GM18868 (cell line): Measurements from ENCODE around the gene CYP4V2.
A peak's percentile ranks its signal among the peaks of the same experiment; 100 is the strongest.

ENCODE experiments used
- ATAC-seq: cut with Tn5 transposase; IDR thresholded peaks from one replicate; pipeline ENCODE4 v1.9.1; 2021; ENCODE audit warnings: mild to moderate bottlenecking, moderate library complexity; ENCODE audit not compliant: unreplicated experiment

The CYP4V2 gene

GRCh38 chr4:186188107-186188506, 3.3 kb upstream of the CYP4V2 start:
- ATAC-seq, result no peak

GRCh38 chr4:186189656-186190055, 1.7 kb upstream of the CYP4V2 start:
- no peak for ATAC-seq

GRCh38 chr4:186190581-186191199, 677 bp upstream of the CYP4V2 start:
- ATAC-seq, result peak; percentile 32

GRCh38 chr4:186192066-186192612, 772 bp downstream of the CYP4V2 start:
- peak; percentile 0 for ATAC-seq

GRCh38 chr4:186193851-186194250, 2.5 kb downstream of the CYP4V2 start:
- ATAC-seq, result no peak

GRCh38 chr4:186196063-186196462, 4.7 kb downstream of the CYP4V2 start:
- no peak for ATAC-seq

GRCh38 chr4:186200516-186200915, 9.1 kb downstream of the CYP4V2 start:
- no peak for ATAC-seq

- no peak for ATAC-seq
Observed at GRCh38 chr4:186201010-186201409, 9.6 kb downstream of the CYP4V2 start.

GRCh38 chr4:186201535-186202230, 10.3 kb downstream of the CYP4V2 start:
- peak; percentile 85 for ATAC-seq

- no peak for ATAC-seq
Observed at GRCh38 chr4:186202490-186203140, 11.2 kb downstream of the CYP4V2 start.

- peak; percentile 20 for ATAC-seq
Observed at GRCh38 chr4:186203406-186203805, 12.0 kb downstream of the CYP4V2 start.

GRCh38 chr4:186204103-186204559, 12.8 kb downstream of the CYP4V2 start:
- ATAC-seq, result peak; percentile 65

GRCh38 chr4:186204686-186205085, 13.3 kb downstream of the CYP4V2 start:
- ATAC-seq, result no peak

- ATAC-seq, result no peak
Observed at GRCh38 chr4:186205156-186205555, 13.8 kb downstream of the CYP4V2 start.

- ATAC-seq, result no peak
Observed at GRCh38 chr4:186216465-186217024, 25.2 kb downstream of the CYP4V2 start.

- no peak for ATAC-seq
Observed at GRCh38 chr4:186217733-186218293, 26.4 kb downstream of the CYP4V2 start.

- no peak for ATAC-seq
Observed at GRCh38 chr4:186221624-186222023, 30.3 kb downstream of the CYP4V2 start.

GRCh38 chr4:186225848-186226247, 34.5 kb downstream of the CYP4V2 start:
- no peak for ATAC-seq

- no peak for ATAC-seq
Observed at GRCh38 chr4:186226521-186227189, 35.3 kb downstream of the CYP4V2 start.

- ATAC-seq, result no peak
Observed at GRCh38 chr4:186227221-186227620, 35.9 kb downstream of the CYP4V2 start, which contains the start of gene KLKB1. TSS of gene KLKB1 (plus strand) at chr4:186227507. CDS start at chr4:186228196, 689 bp downstream.
